PFSK-1 (cell line): ENCODE data around the gene XPR1.

Experiments used
- POLR2AphosphoS5 ChIP-seq: IDR thresholded peaks from 2 replicates; pipeline ENCODE4 v1.6.1; 2012; ENCODE audit warnings: low read depth, mild to moderate bottlenecking, control low read depth, low read length, moderate library complexity
- TF ChIP-seq, protein P1 (sequence below), 2 experiments: IDR thresholded peaks; 2 replicates each; pipeline versions ENCODE4 v1.6.1 to v1.8.0; 2011 to 2012; ENCODE audit warnings: low read depth in 2 of 2, low read length in 2 of 2, control low read depth in 1 of 2, inconsistent platforms in 1 of 2, mild to moderate bottlenecking in 1 of 2, moderate library complexity in 1 of 2; ENCODE audit not compliant: insufficient read depth in 1 of 2

DNA sequence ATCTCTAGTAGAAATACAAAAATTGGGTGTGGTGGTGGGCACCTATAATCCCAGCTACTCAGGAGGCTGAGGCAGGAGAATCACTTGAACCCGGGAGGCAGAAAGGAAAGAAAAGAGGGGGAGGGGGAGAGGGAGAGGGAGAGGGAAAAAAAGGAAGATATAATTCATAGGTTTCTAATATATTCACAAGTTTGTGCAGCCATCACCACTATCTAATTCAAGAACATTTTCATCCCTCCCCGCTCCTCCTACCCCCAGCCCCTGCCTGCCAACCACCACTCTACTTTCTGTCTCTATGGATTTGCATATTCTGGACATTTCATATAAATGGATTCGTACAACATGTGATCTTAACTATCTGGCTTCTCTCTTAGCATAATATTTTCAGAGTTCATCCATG, 147.8 kb downstream of the XPR1 start:
- TF ChIP-seq POLR2AphosphoS5: no peak
- TF ChIP-seq, protein P1, sequence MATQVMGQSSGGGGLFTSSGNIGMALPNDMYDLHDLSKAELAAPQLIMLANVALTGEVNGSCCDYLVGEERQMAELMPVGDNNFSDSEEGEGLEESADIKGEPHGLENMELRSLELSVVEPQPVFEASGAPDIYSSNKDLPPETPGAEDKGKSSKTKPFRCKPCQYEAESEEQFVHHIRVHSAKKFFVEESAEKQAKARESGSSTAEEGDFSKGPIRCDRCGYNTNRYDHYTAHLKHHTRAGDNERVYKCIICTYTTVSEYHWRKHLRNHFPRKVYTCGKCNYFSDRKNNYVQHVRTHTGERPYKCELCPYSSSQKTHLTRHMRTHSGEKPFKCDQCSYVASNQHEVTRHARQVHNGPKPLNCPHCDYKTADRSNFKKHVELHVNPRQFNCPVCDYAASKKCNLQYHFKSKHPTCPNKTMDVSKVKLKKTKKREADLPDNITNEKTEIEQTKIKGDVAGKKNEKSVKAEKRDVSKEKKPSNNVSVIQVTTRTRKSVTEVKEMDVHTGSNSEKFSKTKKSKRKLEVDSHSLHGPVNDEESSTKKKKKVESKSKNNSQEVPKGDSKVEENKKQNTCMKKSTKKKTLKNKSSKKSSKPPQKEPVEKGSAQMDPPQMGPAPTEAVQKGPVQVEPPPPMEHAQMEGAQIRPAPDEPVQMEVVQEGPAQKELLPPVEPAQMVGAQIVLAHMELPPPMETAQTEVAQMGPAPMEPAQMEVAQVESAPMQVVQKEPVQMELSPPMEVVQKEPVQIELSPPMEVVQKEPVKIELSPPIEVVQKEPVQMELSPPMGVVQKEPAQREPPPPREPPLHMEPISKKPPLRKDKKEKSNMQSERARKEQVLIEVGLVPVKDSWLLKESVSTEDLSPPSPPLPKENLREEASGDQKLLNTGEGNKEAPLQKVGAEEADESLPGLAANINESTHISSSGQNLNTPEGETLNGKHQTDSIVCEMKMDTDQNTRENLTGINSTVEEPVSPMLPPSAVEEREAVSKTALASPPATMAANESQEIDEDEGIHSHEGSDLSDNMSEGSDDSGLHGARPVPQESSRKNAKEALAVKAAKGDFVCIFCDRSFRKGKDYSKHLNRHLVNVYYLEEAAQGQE (IDR thresholded peaks at IDR 0.05; ENCODE audit: insufficient read depth in 1 of 2, low read depth in 2 of 2, low read length in 2 of 2): no peak
